Fibroblast of mammary gland (primary cell): ENCODE measurements around the gene U2AF2.
A peak's percentile ranks its signal among the peaks of the same experiment; 100 is the strongest.

Experiments used
- DNase-seq: peaks from one replicate; pipeline ENCODE4 v3.0.0-alpha.2; 2010; ENCODE audit warnings: low read depth
- H3K4me3 ChIP-seq: 2 replicates; pipeline ENCODE4 v1.5.1; 2011; ENCODE audit warnings: low read depth, mild to moderate bottlenecking, low read length, moderate library complexity; ENCODE audit not compliant: control insufficient read depth
- TF ChIP-seq, protein P1 (sequence below): conservative IDR thresholded peaks from 2 replicates; pipeline ENCODE4 v1.5.1; 2011; ENCODE audit warnings: low read depth, low read length, inconsistent platforms; ENCODE audit not compliant: control insufficient read depth, insufficient read depth

The U2AF2 gene

DNA sequence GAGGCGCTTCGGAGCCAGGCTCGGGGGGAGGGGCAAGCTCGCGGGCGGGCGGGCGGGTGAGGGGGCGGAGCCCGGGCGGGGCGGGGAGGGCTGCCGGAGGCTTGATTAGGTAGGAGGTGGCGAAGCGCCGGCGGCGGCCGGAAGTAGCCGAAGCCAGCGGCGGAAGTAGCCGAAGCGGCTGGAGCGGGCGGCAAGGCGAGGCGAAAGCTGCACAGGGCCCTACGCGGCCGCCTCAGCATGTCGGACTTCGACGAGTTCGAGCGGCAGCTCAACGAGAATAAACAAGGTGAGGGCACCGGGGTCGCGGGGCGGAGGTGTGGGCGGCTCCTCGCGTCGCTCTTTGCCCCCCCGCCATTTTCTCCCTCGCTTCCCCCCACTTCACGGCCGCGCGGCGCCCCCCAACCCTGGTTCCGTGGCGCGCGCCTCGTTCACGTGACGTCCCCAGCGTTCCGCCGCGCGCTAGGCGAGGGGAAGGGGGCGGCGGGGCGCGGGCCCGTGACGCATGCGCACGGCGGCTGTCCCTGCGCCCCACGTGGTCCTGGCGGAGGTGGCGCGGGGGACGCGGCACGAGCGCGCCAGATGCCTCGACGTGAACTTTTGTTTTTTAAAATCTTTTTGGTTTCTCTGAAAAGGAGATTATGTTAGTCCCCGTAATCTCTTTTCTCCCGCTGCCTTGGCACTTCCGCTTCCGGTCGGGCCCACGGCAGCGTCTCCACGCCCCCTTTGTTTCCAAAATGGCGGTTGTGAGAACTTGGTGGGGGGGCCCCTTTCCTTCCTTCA lies at the start of gene U2AF2:
TSS of gene U2AF2 (plus strand) at position 168 of the 780 bp plus-strand sequence. CDS start at position 238, 70 bp downstream.
- peak within 1 kb of the TSS; percentile 93 for H3K4me3 ChIP-seq
- TF ChIP-seq, protein P1, sequence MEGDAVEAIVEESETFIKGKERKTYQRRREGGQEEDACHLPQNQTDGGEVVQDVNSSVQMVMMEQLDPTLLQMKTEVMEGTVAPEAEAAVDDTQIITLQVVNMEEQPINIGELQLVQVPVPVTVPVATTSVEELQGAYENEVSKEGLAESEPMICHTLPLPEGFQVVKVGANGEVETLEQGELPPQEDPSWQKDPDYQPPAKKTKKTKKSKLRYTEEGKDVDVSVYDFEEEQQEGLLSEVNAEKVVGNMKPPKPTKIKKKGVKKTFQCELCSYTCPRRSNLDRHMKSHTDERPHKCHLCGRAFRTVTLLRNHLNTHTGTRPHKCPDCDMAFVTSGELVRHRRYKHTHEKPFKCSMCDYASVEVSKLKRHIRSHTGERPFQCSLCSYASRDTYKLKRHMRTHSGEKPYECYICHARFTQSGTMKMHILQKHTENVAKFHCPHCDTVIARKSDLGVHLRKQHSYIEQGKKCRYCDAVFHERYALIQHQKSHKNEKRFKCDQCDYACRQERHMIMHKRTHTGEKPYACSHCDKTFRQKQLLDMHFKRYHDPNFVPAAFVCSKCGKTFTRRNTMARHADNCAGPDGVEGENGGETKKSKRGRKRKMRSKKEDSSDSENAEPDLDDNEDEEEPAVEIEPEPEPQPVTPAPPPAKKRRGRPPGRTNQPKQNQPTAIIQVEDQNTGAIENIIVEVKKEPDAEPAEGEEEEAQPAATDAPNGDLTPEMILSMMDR: no peak
- peak; percentile 65 for DNase-seq

DNA sequence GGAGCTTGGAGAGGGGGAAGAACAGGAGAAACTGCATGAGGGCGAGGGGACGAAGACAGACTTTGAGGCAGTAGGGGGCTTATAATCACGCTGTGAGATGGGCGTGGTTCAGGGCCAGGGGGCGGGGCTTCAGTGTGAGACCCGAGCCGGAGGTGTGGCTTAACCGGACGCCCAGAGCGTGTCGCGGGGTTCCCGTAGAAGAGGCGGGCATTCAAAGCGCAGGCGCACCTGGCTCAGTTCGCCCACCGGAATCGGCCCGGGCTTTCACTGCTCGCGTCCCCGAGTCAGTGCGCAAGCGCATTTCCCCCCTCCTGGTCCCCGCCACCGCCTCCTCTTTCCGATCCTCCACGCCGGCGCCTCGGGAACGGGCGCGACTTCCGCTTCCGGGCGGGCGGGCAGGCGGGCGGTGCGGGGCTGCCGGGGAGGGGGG lies 49.6 kb upstream of the U2AF2 start:
- H3K4me3 ChIP-seq: peak overlapping the region; percentile 21

DNA sequence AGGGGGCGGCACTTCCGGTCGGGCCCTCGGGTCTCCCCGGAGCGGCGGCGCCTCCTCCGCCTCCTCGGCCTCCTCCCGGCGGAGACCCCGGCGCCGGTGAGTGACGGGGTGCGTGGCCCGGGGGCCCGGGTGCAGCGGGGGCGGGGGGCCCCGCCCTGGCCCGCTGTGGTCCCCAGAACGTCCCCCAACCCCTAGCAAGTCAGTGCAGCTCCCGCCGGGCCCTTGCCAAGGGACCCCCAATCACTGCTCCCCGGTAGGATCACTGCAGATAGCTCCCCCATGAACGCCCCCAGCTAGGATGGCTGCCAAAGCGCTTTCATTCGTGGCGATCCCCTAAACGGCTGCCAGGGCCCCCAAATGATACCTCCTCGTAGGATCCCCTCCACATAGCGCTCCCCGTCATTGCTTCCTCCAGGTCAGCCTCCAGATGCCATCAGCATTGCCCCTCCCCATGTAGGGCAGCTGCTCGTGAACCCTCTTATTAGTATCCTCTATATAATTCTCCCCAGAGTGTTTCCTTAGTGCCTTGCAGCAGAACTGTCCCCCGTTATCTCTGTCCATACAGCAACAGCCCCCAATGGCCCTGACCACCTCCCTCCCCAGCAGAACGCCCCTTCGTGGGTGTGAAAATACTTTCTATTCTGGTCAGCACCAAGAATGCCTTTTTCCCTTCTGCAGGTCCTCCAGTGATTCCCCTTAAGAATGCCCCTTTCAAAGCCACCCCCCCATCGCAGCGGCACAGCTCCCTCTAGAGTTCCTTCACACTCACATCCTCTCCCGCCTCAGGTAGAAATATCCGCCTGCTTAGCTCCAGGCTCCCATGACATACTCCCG lies 49.0 kb upstream of the U2AF2 start, which contains the start of gene ZNF865:
TSS of gene ZNF865 (plus strand) at position 11 of the 834 bp plus-strand sequence. CDS start 7,972 bp downstream, outside the sequence.
- H3K4me3 ChIP-seq: peak within 1 kb of the TSS; percentile 89
- peak; percentile 84 for DNase-seq
- TF ChIP-seq, protein P1: peak; percentile 88

More for the DNA sequence above, 49.6 kb upstream of the U2AF2 start:
- TF ChIP-seq, protein P1: no peak
- DNase-seq: peak; percentile 96

DNA sequence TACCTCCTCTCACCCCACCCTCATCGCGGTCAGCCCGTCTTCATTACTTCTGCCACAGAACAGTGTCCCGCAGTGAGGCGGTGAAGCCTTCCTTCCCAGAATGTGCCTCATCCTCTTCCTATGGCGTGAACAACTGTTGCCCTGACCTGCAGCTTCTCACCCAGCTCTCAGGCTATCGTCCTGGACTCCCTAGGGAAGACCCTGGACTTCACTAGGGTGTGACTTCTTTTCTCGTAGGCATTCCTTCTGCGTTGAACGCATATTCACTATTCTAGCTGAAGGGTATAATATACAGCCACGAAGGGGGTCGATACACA lies 48.4 kb upstream of the U2AF2 start:
- DNase-seq: no peak
- H3K4me3 ChIP-seq: peak overlapping the region; percentile 89
- TF ChIP-seq, protein P1: no peak

DNA sequence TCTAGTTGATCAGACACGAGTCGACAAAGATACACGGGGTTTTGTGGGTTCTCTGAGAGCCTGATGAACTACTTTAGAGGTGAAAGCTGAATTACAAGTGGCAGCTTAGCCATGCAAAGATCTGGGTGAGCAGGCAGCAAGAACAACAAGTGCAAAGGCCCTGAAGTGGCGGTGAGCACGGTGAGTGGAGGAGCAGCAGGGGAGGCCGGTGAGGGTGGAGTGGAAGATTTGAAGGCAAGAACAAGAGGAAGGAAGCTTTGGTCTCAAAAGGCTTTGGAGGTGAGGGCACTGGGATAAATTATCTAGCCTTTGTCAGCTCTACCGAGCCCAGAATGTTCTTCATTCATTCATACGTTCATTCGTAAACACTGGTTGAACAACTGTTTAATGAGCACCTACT lies 48.0 kb upstream of the U2AF2 start:
- DNase-seq: no peak
- TF ChIP-seq, protein P1: no peak
- H3K4me3 ChIP-seq: peak overlapping the region; percentile 89

DNA sequence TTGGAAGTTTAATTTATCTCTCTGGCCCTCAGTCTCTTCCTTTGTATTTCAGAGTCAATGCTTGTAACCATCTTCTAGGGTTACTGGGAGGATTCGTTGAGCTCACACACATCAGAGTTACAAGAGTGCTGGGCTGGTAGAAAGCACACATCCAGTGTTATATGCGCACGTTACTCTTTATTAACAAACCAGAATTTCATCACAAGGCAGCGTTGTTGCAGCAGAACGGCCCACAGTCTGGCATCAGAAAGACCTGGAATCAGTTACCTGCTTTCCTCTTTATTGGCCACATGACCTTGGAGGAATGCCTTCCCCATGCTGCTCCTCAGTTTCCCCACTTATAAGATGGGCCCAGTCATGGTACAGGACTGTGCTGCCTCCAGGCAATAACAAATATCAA lies 45.5 kb upstream of the U2AF2 start:
- no peak overlapping the region for H3K4me3 ChIP-seq
- TF ChIP-seq, protein P1: no peak
- no peak for DNase-seq
